Measurements from ENCODE around the gene RNF220. TPM values are rescaled to one million over a fixed set of nuclear protein-coding genes. Genes with fewer than 3 reads are reported as not detected.

The RNF220 gene
- total RNA-seq, 1 donor from 2014 or later: 89.5 TPM

GRCh38 chr1:44411861-44412260, 6.8 kb downstream of the RNF220 start:
- peaks cover 16% of the 10 kb centered on the region for H3K27me3 Mint-ChIP-seq (ENCODE audit: low read depth)
- H3K36me3 Mint-ChIP-seq (ENCODE audit: low read depth): no peaks in the 10 kb centered on the region
- H3K9me3 Mint-ChIP-seq: no peaks in the 10 kb centered on the region
- H3K4me3 Mint-ChIP-seq (ENCODE audit: low read depth): no peak overlapping the region
- H3K4me1 Mint-ChIP-seq (ENCODE audit: low read depth): peaks cover 10% of the 10 kb centered on the region
- DNase-seq (ENCODE audit: low spot score): no peak
- intact Hi-C loops (cut with micrococcal nuclease): no loop called here
- H3K27ac Mint-ChIP-seq: no peak overlapping the region

GRCh38 chr1:44412601-44413000, 7.5 kb downstream of the RNF220 start:
- H3K36me3 Mint-ChIP-seq (ENCODE audit: low read depth): no peaks in the 10 kb centered on the region
- peaks cover 20% of the 10 kb centered on the region for H3K27me3 Mint-ChIP-seq (ENCODE audit: low read depth)
- no peak overlapping the region for H3K27ac Mint-ChIP-seq
- H3K4me1 Mint-ChIP-seq (ENCODE audit: low read depth): peaks cover 10% of the 10 kb centered on the region
- intact Hi-C loops (cut with micrococcal nuclease): no loop called here
- no peak for DNase-seq (ENCODE audit: low spot score)
- no peak overlapping the region for H3K4me3 Mint-ChIP-seq (ENCODE audit: low read depth)
- no peaks in the 10 kb centered on the region for H3K9me3 Mint-ChIP-seq

- DNase-seq (ENCODE audit: low spot score): no peak
- H3K9me3 Mint-ChIP-seq: no peaks in the 10 kb centered on the region
- peaks cover 24% of the 10 kb centered on the region for H3K27me3 Mint-ChIP-seq (ENCODE audit: low read depth)
- H3K4me3 Mint-ChIP-seq (ENCODE audit: low read depth): no peak overlapping the region
- peaks cover 7% of the 10 kb centered on the region for H3K4me1 Mint-ChIP-seq (ENCODE audit: low read depth)
- intact Hi-C loops (cut with micrococcal nuclease): no loop called here
- no peaks in the 10 kb centered on the region for H3K36me3 Mint-ChIP-seq (ENCODE audit: low read depth)
- no peak overlapping the region for H3K27ac Mint-ChIP-seq
Observed at GRCh38 chr1:44413740-44414139, 8.7 kb downstream of the RNF220 start.

- Mint-ChIP-seq H3K36me3 (ENCODE audit: low read depth) (no peaks in the 10 kb centered on the region), H3K4me3 (ENCODE audit: low read depth) (no peak overlapping the region), H3K27me3 (ENCODE audit: low read depth) (peaks cover 30% of the 10 kb centered on the region), H3K9me3 (no peaks in the 10 kb centered on the region), H3K4me1 (ENCODE audit: low read depth) (no peaks in the 10 kb centered on the region), H3K27ac (no peak overlapping the region)
- no peak for DNase-seq (ENCODE audit: low spot score)
- intact Hi-C loops (cut with micrococcal nuclease): no loop called here
Observed at GRCh38 chr1:44415013-44415412, 10.0 kb downstream of the RNF220 start.

- no peaks in the 10 kb centered on the region for H3K9me3 Mint-ChIP-seq
- no peak overlapping the region for H3K27ac Mint-ChIP-seq
- DNase-seq (ENCODE audit: low spot score): no peak
Observed at GRCh38 chr1:44416408-44416807, 11.4 kb downstream of the RNF220 start.

GRCh38 chr1:44417351-44418021, 12.4 kb downstream of the RNF220 start:
- Mint-ChIP-seq H3K27ac (no peak overlapping the region), H3K4me1 (ENCODE audit: low read depth) (no peaks in the 10 kb centered on the region), H3K36me3 (ENCODE audit: low read depth) (no peaks in the 10 kb centered on the region), H3K4me3 (ENCODE audit: low read depth) (no peak overlapping the region), H3K27me3 (ENCODE audit: low read depth) (peaks cover 55% of the 10 kb centered on the region), H3K9me3 (no peaks in the 10 kb centered on the region)
- intact Hi-C loops (cut with micrococcal nuclease): no loop called here
- no peak for DNase-seq (ENCODE audit: low spot score)

More at GRCh38 chr1:44416408-44416807, 11.4 kb downstream of the RNF220 start:
- intact Hi-C loops (cut with micrococcal nuclease): no loop called here
- no peaks in the 10 kb centered on the region for H3K36me3 Mint-ChIP-seq (ENCODE audit: low read depth)
- H3K27me3 Mint-ChIP-seq (ENCODE audit: low read depth): peaks cover 44% of the 10 kb centered on the region
- no peaks in the 10 kb centered on the region for H3K4me1 Mint-ChIP-seq (ENCODE audit: low read depth)
- H3K4me3 Mint-ChIP-seq (ENCODE audit: low read depth): no peak overlapping the region

- Mint-ChIP-seq H3K9me3 (no peaks in the 10 kb centered on the region), H3K36me3 (ENCODE audit: low read depth) (no peaks in the 10 kb centered on the region), H3K27me3 (ENCODE audit: low read depth) (peaks cover 62% of the 10 kb centered on the region), H3K27ac (no peak overlapping the region), H3K4me1 (ENCODE audit: low read depth) (no peaks in the 10 kb centered on the region), H3K4me3 (ENCODE audit: low read depth) (no peak overlapping the region)
- intact Hi-C loops (cut with micrococcal nuclease): no loop called here
- DNase-seq (ENCODE audit: low spot score): no peak
Observed at GRCh38 chr1:44418022-44418673, 13.1 kb downstream of the RNF220 start.

- H3K36me3 Mint-ChIP-seq (ENCODE audit: low read depth): no peaks in the 10 kb centered on the region
- no peak overlapping the region for H3K27ac Mint-ChIP-seq
- peaks cover 77% of the 10 kb centered on the region for H3K27me3 Mint-ChIP-seq (ENCODE audit: low read depth)
- H3K9me3 Mint-ChIP-seq: no peaks in the 10 kb centered on the region
- no peak overlapping the region for H3K4me3 Mint-ChIP-seq (ENCODE audit: low read depth)
- DNase-seq (ENCODE audit: low spot score): no peak
- intact Hi-C loops (cut with micrococcal nuclease): no loop called here
- peaks cover 2% of the 10 kb centered on the region for H3K4me1 Mint-ChIP-seq (ENCODE audit: low read depth)
Observed at GRCh38 chr1:44419901-44420300, 14.8 kb downstream of the RNF220 start.

GRCh38 chr1:44420535-44420934, 15.5 kb downstream of the RNF220 start:
- Mint-ChIP-seq H3K36me3 (ENCODE audit: low read depth) (no peaks in the 10 kb centered on the region), H3K27me3 (ENCODE audit: low read depth) (peaks cover 81% of the 10 kb centered on the region), H3K27ac (no peak overlapping the region), H3K4me3 (ENCODE audit: low read depth) (no peak overlapping the region), H3K9me3 (no peaks in the 10 kb centered on the region), H3K4me1 (ENCODE audit: low read depth) (peaks cover 2% of the 10 kb centered on the region)
- intact Hi-C loops (cut with micrococcal nuclease): no loop called here
- DNase-seq (ENCODE audit: low spot score): no peak

- intact Hi-C loops (cut with micrococcal nuclease): no loop called here
- Mint-ChIP-seq H3K9me3 (no peaks in the 10 kb centered on the region), H3K36me3 (ENCODE audit: low read depth) (no peaks in the 10 kb centered on the region), H3K27me3 (ENCODE audit: low read depth) (peaks cover 80% of the 10 kb centered on the region), H3K4me3 (ENCODE audit: low read depth) (no peak overlapping the region), H3K4me1 (ENCODE audit: low read depth) (peaks cover 2% of the 10 kb centered on the region), H3K27ac (no peak overlapping the region)
- no peak for DNase-seq (ENCODE audit: low spot score)
Observed at GRCh38 chr1:44421446-44421884, 16.4 kb downstream of the RNF220 start.

GRCh38 chr1:44422161-44422560, 17.1 kb downstream of the RNF220 start:
- intact Hi-C loops (cut with micrococcal nuclease): no loop called here
- Mint-ChIP-seq H3K4me1 (ENCODE audit: low read depth) (peaks cover 2% of the 10 kb centered on the region), H3K27ac (no peak overlapping the region), H3K4me3 (ENCODE audit: low read depth) (no peak overlapping the region), H3K27me3 (ENCODE audit: low read depth) (peaks cover 80% of the 10 kb centered on the region), H3K36me3 (ENCODE audit: low read depth) (no peaks in the 10 kb centered on the region), H3K9me3 (no peaks in the 10 kb centered on the region)
- DNase-seq (ENCODE audit: low spot score): no peak

- Mint-ChIP-seq H3K9me3 (no peaks in the 10 kb centered on the region), H3K4me3 (ENCODE audit: low read depth) (no peak overlapping the region), H3K27ac (no peak overlapping the region), H3K4me1 (ENCODE audit: low read depth) (peaks cover 2% of the 10 kb centered on the region), H3K27me3 (ENCODE audit: low read depth) (peaks cover 89% of the 10 kb centered on the region), H3K36me3 (ENCODE audit: low read depth) (no peaks in the 10 kb centered on the region)
- no peak for DNase-seq (ENCODE audit: low spot score)
- intact Hi-C loops (cut with micrococcal nuclease): no loop called here
Observed at GRCh38 chr1:44423591-44424537, 18.8 kb downstream of the RNF220 start.

GRCh38 chr1:44424747-44425146, 19.7 kb downstream of the RNF220 start:
- Mint-ChIP-seq H3K27me3 (ENCODE audit: low read depth) (peaks cover 93% of the 10 kb centered on the region), H3K4me3 (ENCODE audit: low read depth) (no peak overlapping the region), H3K36me3 (ENCODE audit: low read depth) (no peaks in the 10 kb centered on the region), H3K27ac (no peak overlapping the region), H3K4me1 (ENCODE audit: low read depth) (peaks cover 2% of the 10 kb centered on the region), H3K9me3 (no peaks in the 10 kb centered on the region)
- intact Hi-C loops (cut with micrococcal nuclease): no loop called here
- no peak for DNase-seq (ENCODE audit: low spot score)
